ENCODE measurements around the gene RPP14. TPM values are rescaled to one million over a fixed set of nuclear protein-coding genes. Genes with fewer than 3 reads are reported as not detected.

Gene RPP14
- total and polyA plus RNA-seq, 2 donors (not counting 3 experiments of a cell fraction or from before 2014, with no cell fraction given), result 11.9 to 18.1 TPM

DNA sequence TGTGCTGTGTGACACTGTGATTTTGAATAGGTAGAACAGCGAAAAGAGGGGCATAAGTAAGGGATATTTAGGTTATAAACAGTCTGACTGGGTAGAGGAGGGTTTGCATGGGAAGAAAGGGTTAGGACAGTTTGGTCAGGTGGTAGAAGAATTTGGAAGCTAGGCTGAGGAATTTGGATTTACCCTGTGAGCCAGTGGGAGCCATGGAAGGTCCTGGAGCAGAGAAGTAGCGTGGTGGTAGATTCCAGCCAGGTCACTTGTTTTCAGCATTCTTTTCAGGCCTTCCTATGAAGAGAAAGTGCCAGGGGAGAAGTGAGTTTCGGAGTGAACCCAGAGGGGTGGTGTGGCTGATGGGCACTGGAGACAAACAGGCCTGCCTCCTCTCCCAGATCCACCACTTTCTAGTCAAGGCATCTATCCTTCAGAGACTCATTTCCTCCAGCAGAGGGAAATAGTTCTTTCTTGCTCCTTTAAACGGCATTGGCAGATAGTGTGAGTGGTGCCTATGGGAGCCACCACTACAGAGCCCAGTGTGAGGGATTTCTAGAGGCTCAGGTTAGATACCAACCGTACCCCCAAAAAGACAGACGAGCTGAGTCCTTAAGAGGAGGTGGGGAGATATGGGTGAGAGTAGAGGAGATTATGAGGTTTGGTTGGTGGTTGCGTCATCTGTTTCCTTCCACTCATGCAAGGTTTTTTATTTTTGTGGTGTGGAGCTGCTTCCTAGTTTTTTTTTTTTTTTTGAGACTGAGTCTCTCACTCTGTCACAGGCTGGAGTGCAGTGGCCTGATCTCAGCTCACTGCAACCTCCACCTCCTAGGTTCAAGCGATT lies 47.9 kb downstream of the RPP14 start:
- TF ChIP-seq POLR2AphosphoS5 (IDR thresholded peaks at IDR 0.05; ENCODE audit: insufficient read depth, low read depth, low read length) (no peak), FOS (IDR thresholded peaks at IDR 0.05; ENCODE audit: borderline replicate concordance, insufficient read depth, low read length) (no peak), EZH2 (IDR thresholded peaks at IDR 0.05; ENCODE audit: borderline replicate concordance, low read depth, low read length, severe bottlenecking) (no peak), GATA2 (IDR thresholded peaks at IDR 0.05; ENCODE audit: insufficient read depth, insufficient read length, low read depth, low read length) (no peak), MYC (IDR thresholded peaks at IDR 0.05; ENCODE audit: low read depth, low read length) (no peak), JUN (IDR thresholded peaks at IDR 0.05; ENCODE audit: borderline replicate concordance, insufficient read depth, insufficient read length, low read depth) (no peak), POLR2A (IDR thresholded peaks at IDR 0.05; ENCODE audit: low read depth, low read length) (no peak)
- TF ChIP-seq, protein P1, sequence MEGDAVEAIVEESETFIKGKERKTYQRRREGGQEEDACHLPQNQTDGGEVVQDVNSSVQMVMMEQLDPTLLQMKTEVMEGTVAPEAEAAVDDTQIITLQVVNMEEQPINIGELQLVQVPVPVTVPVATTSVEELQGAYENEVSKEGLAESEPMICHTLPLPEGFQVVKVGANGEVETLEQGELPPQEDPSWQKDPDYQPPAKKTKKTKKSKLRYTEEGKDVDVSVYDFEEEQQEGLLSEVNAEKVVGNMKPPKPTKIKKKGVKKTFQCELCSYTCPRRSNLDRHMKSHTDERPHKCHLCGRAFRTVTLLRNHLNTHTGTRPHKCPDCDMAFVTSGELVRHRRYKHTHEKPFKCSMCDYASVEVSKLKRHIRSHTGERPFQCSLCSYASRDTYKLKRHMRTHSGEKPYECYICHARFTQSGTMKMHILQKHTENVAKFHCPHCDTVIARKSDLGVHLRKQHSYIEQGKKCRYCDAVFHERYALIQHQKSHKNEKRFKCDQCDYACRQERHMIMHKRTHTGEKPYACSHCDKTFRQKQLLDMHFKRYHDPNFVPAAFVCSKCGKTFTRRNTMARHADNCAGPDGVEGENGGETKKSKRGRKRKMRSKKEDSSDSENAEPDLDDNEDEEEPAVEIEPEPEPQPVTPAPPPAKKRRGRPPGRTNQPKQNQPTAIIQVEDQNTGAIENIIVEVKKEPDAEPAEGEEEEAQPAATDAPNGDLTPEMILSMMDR (IDR thresholded peaks at IDR 0.05; ENCODE audit: extremely low read depth in 1 of 2, insufficient read depth in 1 of 2, low read depth in 1 of 2, low read length in 2 of 2), result no peak
- TF ChIP-seq, protein P2, sequence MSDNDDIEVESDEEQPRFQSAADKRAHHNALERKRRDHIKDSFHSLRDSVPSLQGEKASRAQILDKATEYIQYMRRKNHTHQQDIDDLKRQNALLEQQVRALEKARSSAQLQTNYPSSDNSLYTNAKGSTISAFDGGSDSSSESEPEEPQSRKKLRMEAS (IDR thresholded peaks at IDR 0.05; ENCODE audit: insufficient read depth, insufficient read length), result no peak
- Histone ChIP-seq H3K4me1 (ENCODE audit: control insufficient read depth, extremely low read depth, insufficient read depth, low read length) (no peaks in the 10 kb centered on the region), H3K9ac (replicated peaks; ENCODE audit: extremely low read depth, insufficient read depth, low read length) (no peak overlapping the region), H3K4me3 (replicated peaks in 1 of 3; ENCODE audit: insufficient read depth in 1 of 3, low read depth in 1 of 3, low read length in 3 of 3) (no peak overlapping the region), H3K36me3 (ENCODE audit: control insufficient read depth in 2 of 2, extremely low read depth in 1 of 2, insufficient read depth in 2 of 2, low read length in 2 of 2) (no peaks in the 10 kb centered on the region), H3K27me3 (ENCODE audit: control insufficient read depth in 2 of 2, insufficient read depth in 2 of 2, low read length in 2 of 2) (no peaks in the 10 kb centered on the region), H3K27ac (ENCODE audit: insufficient read depth, low read depth, low read length) (no peak overlapping the region), H3K9me1 (replicated peaks; ENCODE audit: control insufficient read depth, extremely low read depth, insufficient read depth, low read length) (no peaks in the 10 kb centered on the region), H3K9me3 (replicated peaks; ENCODE audit: control insufficient read depth, insufficient read depth, low read length) (no peaks in the 10 kb centered on the region), H4K20me1 (replicated peaks; ENCODE audit: control insufficient read depth, extremely low read depth, insufficient read depth, low read length) (no peaks in the 10 kb centered on the region), H2AFZ (ENCODE audit: low read depth, low read length) (no peak overlapping the region), H3K4me2 (ENCODE audit: insufficient read depth, low read length) (no peak overlapping the region), H3K79me2 (ENCODE audit: control insufficient read depth, insufficient read depth, low read length) (no peaks in the 10 kb centered on the region)
- FAIRE-seq (no peak), DNase-seq (ENCODE audit: low read depth, low spot score) (no peak)
- ChIA-PET CTCF (no interaction called here), POLR2A (no interaction called here)
- intact Hi-C loops (cut with micrococcal nuclease), result no loop called here
- no TSS peak for BruUV-seq (replicated peaks)
- dilution Hi-C loops (cut with MboI; ENCODE audit: extremely low pct_ligation_motif_present, low sequenced_read_pairs), result no loop called here

Measured in endothelial cell of umbilical vein (primary cell).